KBM-7 (cell line): ENCODE measurements around the gene BARHL2.

Experiments
- DNase-seq: peaks from one replicate; pipeline ENCODE4 v3.0.0-alpha.2; 2015
- in situ Hi-C: fragments of 300-500 bp; cut with MboI; formaldehyde crosslinking; loops from 2 replicates; pipeline ENCODE4 v1.14.3; 2020; ENCODE audit warnings: low sequenced_read_pairs, low pct_unique_long_range_greater_than_20kb, mixed read lengths

Gene BARHL2

GRCh38 chr1:90725657-90726424 lies 8.7 kb upstream of the BARHL2 start:
- DNase-seq, result no peak
- in situ Hi-C loops, result no loop called here

GRCh38 chr1:90724926-90725656 lies 8.0 kb upstream of the BARHL2 start:
- in situ Hi-C loops, result no loop called here

GRCh38 chr1:90724361-90724760 lies 7.3 kb upstream of the BARHL2 start:
- no peak for DNase-seq
- in situ Hi-C loops, result no loop called here

More at GRCh38 chr1:90724926-90725656, 8.0 kb upstream of the BARHL2 start:
- DNase-seq, result no peak

- in situ Hi-C loops, result no loop called here
- no peak for DNase-seq
Measured at GRCh38 chr1:90723590-90724108, 6.5 kb upstream of the BARHL2 start.

- no peak for DNase-seq
- in situ Hi-C loops, result no loop called here
Measured at GRCh38 chr1:90722874-90723589, 5.9 kb upstream of the BARHL2 start.

- in situ Hi-C loops, result no loop called here
- peak; percentile 81 for DNase-seq
Measured at GRCh38 chr1:90721210-90722194, 4.4 kb upstream of the BARHL2 start.

GRCh38 chr1:90720145-90720636 lies 3.1 kb upstream of the BARHL2 start:
- in situ Hi-C loops, result no loop called here
- no peak for DNase-seq

GRCh38 chr1:90719330-90720144 lies 2.4 kb upstream of the BARHL2 start:
- in situ Hi-C loops, result no loop called here
- DNase-seq, result no peak

- DNase-seq, result no peak
- in situ Hi-C loops, result no loop called here
Measured at GRCh38 chr1:90718411-90719329, 1.6 kb upstream of the BARHL2 start.

- in situ Hi-C loops, result no loop called here
- peak; percentile 55 for DNase-seq
Measured at GRCh38 chr1:90717665-90718410, 736 bp upstream of the BARHL2 start.

GRCh38 chr1:90717356-90717664 lies 208 bp upstream of the BARHL2 start:
- no peak for DNase-seq
- in situ Hi-C loops, result no loop called here

- DNase-seq, result no peak
- in situ Hi-C loops, result no loop called here
Measured at GRCh38 chr1:90716243-90716551, 905 bp downstream of the BARHL2 start.

- no peak for DNase-seq
- in situ Hi-C loops, result no loop called here
Measured at GRCh38 chr1:90715309-90715708, 1.8 kb downstream of the BARHL2 start.

GRCh38 chr1:90714521-90714951 lies 2.6 kb downstream of the BARHL2 start:
- in situ Hi-C loops, result no loop called here
- no peak for DNase-seq

- no peak for DNase-seq
- in situ Hi-C loops, result no loop called here
Measured at GRCh38 chr1:90713741-90714509, 3.2 kb downstream of the BARHL2 start.
